G401 (cell line): ENCODE results near the gene SH3TC1. TPM values are rescaled to one million over a fixed set of nuclear protein-coding genes. Genes with fewer than 3 reads are reported as not detected.

ENCODE experiments used
- DNase-seq: peaks from one replicate; pipeline ENCODE4 v3.0.0-alpha.2; 2015; ENCODE audit warnings: low spot score
- in situ Hi-C: cut with HindIII; loops from 2 replicates; pipeline ENCODE4 v1.10.0; 2016; ENCODE audit warnings: low sequenced_read_pairs, mixed read lengths
- total RNA-seq: library from RNA; depleted of rRNA; stranded (reverse); fragments of >200 nt; shearing (Covaris generic); gene quantifications from 2 replicates; pipeline ENCODE4 v1.2.3, GENCODE V29; 2014

Gene SH3TC1
- total RNA-seq, 1 experiment from 2014 or later = not detected

DNA sequence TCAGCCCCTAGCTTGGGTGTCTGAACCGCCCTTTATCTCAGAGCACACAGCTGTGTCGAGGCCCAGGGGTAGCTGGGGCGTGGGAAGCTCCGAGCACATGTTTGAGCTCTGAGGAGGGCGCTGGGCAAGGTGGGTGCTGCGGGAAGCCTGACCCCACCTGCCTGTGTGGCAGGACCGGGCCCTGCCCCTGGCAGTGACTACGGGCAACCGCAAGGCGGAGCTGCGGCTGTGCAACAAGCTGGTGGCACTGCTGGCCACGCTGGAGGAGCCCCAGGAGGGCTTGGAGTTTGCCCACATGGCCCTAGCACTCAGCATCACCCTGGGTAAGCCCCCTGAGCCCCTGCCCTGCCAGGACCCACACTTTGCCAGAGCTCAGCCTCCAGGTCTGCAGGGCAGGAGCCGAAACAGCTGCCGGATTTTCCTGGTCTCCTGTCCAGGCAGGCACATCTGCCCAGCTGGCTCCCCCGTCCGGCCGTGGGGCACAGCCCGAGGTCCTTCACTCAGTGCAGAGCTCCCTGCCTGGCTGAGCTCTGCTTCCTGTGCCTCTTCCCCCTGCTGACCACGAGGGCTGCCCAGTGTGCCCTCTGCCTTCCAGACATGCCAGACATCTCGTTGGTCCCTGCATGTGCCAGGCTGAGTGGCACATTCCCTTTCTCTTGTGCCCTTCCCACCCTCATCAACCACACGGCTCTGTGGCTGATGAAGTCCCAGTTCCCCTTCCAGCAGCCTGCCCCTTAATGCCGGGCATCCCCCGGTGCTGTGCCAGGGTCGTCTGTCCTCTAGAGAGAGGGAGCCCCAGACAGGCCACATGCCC is 37.2 kb downstream of the SH3TC1 start:
- no peak for DNase-seq
- in situ Hi-C loops = no loop called here

GRCh38 chr4:8236920-8237195 is 37.8 kb downstream of the SH3TC1 start:
- in situ Hi-C loops = no loop called here
- no peak for DNase-seq

- in situ Hi-C loops = no loop called here
- DNase-seq = no peak
Observed at GRCh38 chr4:8237256-8237989, 38.3 kb downstream of the SH3TC1 start.

DNA sequence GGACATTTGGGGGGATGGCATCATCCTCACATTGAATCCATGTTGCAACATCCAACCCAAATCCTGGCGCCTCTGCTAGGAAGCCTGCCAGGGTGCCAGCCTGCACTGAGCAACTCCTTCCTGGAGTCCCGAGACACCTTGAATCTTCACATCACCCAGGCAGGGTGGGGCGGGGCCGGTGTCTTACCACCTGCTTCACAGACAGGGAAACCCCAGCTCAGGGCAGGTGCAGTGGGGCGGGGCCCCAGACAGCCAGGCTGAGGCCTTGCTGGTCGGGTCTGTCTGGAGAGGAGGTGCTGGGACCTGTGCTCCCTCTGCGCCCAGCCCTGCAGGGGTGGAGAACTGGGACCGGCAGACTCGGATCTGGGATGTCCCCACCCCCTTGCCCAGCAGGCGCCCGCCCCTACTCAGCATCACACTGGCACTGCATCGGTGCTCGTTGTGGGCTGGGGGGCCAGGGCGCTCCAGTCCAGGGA is 39.0 kb downstream of the SH3TC1 start:
- in situ Hi-C loops = no loop called here
- no peak for DNase-seq

- in situ Hi-C loops = no loop called here
- DNase-seq = no peak
Observed at GRCh38 chr4:8238515-8239053, 39.5 kb downstream of the SH3TC1 start.

- in situ Hi-C loops = no loop called here
- no peak for DNase-seq
Observed at GRCh38 chr4:8239226-8239625, 40.1 kb downstream of the SH3TC1 start.

- in situ Hi-C loops = no loop called here
- DNase-seq = no peak
Observed at GRCh38 chr4:8239661-8240060, 40.6 kb downstream of the SH3TC1 start.

DNA sequence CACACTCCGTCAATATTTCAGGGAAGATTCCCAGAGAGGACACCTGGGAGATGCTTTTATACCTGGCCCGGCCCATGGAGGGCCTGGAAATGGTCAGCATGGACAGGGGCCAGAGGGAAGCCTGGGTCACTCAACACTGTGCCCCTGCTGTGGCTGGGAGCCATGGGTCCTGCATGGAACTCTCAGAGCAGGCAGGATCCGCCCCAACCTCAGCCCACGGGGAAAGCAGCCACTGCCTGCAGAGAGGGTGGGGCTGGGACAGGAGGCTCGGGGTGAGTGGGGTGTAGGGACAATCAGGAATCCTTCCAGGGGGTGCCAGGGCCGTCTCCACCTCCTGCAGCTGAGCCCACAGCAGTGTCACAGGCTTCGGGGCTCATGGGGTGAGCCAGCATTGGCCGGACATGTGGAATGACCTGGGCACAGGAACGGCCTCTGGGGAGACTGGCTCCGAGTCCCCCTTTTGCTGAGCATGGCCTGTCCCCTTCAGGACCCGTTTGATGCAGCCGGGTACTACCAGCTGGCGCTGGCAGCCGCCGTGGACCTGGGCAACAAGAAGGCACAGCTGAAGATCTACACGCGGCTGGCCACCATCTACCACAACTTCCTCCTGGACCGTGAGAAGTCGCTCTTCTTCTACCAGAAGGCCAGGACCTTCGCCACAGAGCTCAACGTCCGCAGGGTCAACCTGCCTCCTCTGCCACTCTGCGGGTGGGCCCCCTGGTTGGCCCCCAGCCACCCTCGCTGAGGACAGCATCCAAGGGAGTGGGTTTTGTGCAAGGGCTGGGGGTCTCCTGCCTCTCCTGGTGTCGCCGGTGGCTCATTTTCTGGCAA is 41.3 kb downstream of the SH3TC1 start:
- DNase-seq = no peak
- in situ Hi-C loops = no loop called here

DNA sequence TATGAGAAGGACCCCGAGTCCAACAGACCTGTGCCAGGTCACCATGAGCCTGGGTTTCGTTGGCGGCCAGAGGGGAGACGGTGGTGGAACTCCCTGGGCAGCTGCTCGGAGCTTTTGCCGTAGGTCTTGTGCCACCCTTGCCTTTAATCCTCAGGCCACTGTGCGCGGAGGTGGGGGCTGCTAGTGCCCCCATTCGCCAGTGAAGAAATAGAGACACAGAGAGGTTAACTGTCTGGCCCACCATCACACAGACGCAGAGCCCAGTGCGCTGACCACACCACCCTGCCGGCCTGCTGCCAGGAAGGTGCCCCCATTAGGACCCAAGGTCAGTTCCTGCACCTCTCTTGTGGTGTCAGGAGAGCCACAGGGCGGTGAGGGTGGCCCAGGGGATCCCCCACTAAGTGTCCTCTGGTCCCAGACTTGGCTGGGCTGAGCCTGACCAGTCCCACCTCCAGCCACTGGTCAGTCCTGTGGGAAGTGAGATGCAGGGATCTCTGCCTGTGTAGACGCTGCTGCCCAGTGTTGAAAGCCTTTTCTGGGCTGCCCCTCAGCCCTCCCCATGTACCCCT is 42.2 kb downstream of the SH3TC1 start:
- DNase-seq = no peak
- in situ Hi-C loops = no loop called here

GRCh38 chr4:8241895-8242696 is 43.0 kb downstream of the SH3TC1 start:
- DNase-seq = peak; percentile 57
- in situ Hi-C loops = no loop called here

- no peak for DNase-seq
- in situ Hi-C loops = no loop called here
Observed at GRCh38 chr4:8242782-8243560, 43.9 kb downstream of the SH3TC1 start.

- no peak for DNase-seq
- in situ Hi-C loops = no loop called here
Observed at GRCh38 chr4:8244001-8244757, 45.1 kb downstream of the SH3TC1 start.

DNA sequence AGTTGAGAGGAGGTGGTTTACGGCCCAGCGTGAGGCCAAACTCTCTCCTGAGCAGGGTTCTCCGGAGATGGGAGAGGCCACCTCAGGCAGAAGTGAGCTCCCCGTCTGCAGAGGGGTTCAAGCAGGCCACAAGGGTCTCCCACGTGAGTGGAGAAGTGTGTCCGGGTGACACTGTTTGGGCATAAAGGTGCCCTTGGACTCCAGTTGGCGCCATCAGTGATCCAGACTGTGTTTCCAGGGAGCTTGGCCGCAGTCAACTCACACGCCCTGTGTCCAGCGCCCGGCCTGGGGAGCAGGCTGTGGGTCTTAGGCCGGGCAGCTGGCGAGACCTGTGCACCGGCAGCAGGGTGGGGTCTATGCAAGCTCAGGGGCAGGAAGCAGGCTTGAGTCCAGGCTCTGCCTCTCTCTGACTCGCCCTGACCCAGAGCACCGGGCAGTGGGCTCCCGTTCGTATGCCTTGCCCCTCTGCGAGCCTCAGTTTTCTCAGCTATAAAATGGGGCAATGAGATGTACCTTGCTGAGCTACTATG is 45.9 kb downstream of the SH3TC1 start:
- no peak for DNase-seq
- in situ Hi-C loops = no loop called here

GRCh38 chr4:8245884-8246833 is 47.1 kb downstream of the SH3TC1 start:
- no peak for DNase-seq
- in situ Hi-C loops = no loop called here

- in situ Hi-C loops = no loop called here
- no peak for DNase-seq
Observed at GRCh38 chr4:8247047-8247930, 48.2 kb downstream of the SH3TC1 start.
